GM20000 (cell line): ENCODE data around the gene ABCF2.

Experiments used
- DNase-seq: peaks from one replicate; pipeline ENCODE4 v3.0.0; 2012; ENCODE audit warnings: low spot score
- TF ChIP-seq, protein P1 (sequence below): IDR thresholded peaks from 2 replicates; pipeline ENCODE4 v1.5.1; 2012; ENCODE audit warnings: mild to moderate bottlenecking, control low read depth; ENCODE audit errors: extremely low read depth, missing control alignments

Gene ABCF2

DNA sequence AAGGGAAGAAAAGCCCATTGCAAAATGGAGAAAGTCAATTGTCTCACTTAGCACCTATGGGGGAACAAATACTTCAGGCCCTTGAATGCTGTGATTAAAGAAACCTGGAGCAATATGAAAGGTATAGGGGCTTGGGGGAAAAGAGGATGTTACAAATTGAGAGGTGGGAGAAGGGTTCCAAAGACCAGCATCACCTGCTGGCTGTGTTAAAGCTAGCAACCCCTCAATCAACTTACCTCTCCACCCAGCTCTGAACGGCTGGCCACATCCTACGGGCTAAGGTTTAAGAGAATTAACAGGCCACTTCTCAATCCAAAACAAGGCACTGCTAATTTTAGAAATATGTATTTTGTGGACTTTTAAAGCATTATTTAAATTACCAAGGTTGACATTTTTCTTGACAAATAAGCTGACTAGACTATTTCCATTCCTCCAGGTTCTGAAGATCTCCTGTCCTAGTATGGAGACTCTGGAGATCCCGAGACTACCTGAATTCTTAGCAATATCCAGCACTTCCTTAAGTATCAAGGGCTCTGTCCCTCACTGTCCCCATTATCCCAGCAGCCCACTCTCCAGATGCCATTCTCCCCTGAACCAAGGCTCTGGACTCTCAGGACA is 15.7 kb downstream of the ABCF2 start:
- DNase-seq: no peak
- TF ChIP-seq, protein P1, sequence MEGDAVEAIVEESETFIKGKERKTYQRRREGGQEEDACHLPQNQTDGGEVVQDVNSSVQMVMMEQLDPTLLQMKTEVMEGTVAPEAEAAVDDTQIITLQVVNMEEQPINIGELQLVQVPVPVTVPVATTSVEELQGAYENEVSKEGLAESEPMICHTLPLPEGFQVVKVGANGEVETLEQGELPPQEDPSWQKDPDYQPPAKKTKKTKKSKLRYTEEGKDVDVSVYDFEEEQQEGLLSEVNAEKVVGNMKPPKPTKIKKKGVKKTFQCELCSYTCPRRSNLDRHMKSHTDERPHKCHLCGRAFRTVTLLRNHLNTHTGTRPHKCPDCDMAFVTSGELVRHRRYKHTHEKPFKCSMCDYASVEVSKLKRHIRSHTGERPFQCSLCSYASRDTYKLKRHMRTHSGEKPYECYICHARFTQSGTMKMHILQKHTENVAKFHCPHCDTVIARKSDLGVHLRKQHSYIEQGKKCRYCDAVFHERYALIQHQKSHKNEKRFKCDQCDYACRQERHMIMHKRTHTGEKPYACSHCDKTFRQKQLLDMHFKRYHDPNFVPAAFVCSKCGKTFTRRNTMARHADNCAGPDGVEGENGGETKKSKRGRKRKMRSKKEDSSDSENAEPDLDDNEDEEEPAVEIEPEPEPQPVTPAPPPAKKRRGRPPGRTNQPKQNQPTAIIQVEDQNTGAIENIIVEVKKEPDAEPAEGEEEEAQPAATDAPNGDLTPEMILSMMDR: no peak

DNA sequence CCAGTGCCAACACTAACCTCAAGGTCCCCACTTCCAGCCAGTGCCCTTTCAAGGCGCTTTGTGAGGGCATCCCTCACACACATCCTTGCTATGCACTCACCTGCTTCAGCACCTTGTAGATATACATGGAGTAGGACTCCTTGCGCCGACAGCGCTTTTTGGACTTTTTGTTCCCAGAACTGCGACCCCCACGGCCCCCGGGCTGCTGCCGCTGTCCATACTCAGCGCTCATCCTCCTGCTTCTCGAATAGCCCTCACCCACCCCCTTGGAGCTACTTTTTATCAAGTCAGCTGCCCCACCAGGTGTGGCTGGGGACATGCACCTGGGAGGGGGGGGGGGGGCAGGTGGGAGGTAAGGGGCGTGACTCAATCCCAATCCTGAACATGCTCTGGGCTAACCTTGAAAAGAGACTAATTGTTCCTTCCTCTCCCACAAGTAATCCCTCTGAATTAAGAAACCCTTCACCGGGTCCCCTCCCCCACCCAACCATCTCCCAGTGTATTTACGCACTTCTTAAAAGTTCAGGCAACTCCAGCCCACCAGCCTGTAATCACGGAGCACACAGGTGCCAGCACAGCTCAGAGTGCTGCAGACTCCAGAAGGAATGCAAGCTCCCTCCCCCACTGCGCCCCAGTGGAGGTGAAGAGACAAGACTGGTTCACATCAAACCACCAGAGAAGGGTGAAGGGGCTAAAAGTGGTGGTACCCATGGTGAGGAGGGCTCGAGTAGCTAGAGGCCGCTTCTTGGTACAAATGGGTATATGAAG is 16.7 kb downstream of the ABCF2 start, which contains the start of gene H2BK1:
Gene H2BK1, minus strand, starts transcription at position 402 of the 768 bp plus-strand sequence. Its CDS starts 170 bp downstream, at position 232.
- TF ChIP-seq, protein P1: no peak
- DNase-seq: no peak

DNA sequence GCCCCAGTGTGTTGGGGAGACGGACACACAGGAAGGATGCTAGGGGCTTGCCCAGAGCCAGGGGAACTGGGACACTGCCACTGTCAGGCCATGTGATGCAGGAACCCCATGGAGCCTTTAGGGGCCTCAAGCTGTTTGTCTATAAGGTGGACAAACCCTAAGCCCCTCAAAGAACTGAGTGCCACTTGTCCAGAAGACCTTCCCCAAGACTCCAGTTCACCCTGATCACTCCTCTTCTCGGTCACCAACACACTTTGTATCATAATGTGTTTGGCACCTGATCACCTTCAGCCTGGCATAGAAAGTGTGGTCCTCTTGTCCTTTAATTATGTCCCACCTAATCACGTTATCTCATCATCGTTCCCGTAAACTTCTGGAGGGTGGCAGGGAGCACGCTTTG is 17.4 kb downstream of the ABCF2 start:
- DNase-seq: no peak
- TF ChIP-seq, protein P1: no peak

DNA sequence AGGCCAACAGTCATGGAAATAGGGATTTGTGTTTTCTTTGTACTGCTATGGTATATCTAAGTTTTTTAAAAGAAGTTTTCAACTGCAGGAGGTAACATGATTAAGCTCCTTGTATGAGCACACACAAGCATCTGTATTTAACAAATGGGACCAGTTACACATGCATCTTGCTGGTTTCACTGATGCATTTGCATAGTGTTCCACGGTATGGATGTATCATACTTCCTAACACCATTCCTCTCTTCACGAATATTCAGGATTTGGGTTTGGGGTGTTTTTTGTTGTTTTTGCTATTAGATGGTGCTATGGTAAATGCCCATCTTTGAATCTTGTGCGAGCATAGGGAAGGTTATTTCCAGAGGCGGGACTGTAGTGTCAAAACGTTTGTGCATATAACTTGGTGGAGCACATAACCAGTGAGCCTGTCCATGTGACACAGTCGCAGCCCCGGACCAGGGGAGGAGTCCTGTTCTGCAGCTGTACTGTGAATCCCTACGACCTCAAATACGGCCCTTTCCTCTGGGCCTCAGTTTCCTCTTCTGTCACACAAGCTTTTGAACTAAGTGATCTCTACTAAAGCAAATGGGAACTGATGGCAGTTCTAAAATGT is 18.6 kb downstream of the ABCF2 start:
- no peak for DNase-seq
- TF ChIP-seq, protein P1: no peak

DNA sequence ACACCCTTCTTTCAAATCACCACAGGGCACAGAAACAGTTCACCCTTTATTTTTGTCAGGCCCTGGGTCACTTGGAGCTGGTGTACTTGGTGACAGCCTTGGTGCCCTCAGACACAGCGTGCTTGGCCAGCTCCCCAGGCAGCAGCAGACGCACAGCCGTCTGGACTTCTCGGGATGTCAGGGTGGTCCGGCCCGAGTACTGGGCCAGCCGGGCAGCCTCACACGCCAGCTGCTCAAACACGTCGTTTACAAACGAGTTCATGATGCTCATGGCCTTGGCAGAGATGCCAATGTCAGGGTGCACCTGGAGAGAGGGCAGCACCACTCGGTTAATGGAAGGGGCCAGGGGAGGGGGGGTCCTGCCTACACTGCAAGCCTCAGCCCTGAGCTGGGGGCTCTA is 19.2 kb downstream of the ABCF2 start:
- no peak for DNase-seq
- TF ChIP-seq, protein P1: no peak

DNA sequence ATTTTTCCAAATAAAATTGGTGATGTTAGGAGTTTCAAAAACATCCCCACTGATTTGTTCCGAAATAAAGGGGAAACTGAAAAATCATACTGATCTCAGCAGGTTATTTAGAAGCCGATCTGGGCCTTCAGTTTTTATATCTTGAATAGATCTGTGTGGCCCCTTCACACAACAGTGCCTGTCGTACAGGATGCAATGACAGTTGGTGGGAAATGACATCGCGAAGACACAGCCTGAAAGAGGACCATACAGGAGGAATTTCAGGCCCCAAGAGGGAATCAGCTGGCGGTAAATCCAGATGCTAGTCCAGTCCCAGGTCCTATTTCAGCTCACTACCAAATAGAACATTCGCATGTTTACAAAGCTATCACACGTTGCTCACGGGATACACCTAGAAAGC is 19.7 kb downstream of the ABCF2 start:
- TF ChIP-seq, protein P1: no peak
- DNase-seq: no peak

DNA sequence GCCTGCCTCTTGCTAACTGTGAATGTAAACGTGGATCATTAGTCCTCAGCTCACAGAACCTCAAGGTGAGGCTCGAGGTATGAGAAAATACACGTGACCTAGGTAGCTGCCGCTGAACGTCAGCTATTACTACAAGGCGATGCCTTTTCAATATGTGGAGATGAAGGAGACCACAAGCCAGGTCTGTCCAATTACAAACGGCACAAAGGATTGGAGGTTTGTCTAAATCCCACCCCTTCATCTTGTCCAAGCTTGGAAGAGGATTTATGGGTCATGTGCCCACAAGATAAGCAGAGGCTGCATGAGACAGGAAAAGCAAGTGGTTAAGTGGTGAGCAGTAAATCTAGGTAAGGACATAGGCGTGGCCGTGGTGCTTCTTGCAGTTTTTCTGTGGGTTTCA is 20.1 kb downstream of the ABCF2 start:
- TF ChIP-seq, protein P1: no peak
- DNase-seq: no peak
